ENCODE data around the gene PDCL2. TPM values are rescaled to one million over a fixed set of nuclear protein-coding genes. Genes with fewer than 3 reads are reported as not detected.

PDCL2 gene
- total RNA-seq, 4 donors from 2014 or later, result not detected

GRCh38 chr4:55615008-55615407 is 23.0 kb upstream of the PDCL2 start:
- 82 to 95% methylated on average over 3 of the region's 3 CpGs for WGBS, 2 donors
- intact Hi-C loops (cut with DNase I; ENCODE audit: low total_unique reads), result no loop called here
- no peak for DNase-seq (ENCODE audit: low spot score in 2 of 2)
- TF ChIP-seq CTCF (IDR thresholded peaks at IDR 0.05) (no peak), POLR2A (IDR thresholded peaks at IDR 0.05) (no peak)
- H3K4me3 ChIP-seq (ENCODE audit: low read depth, poor library complexity, severe bottlenecking), result no peak overlapping the region

- intact Hi-C loops (cut with DNase I; ENCODE audit: low total_unique reads), result no loop called here
- no peak overlapping the region for H3K4me3 ChIP-seq (ENCODE audit: low read depth, poor library complexity, severe bottlenecking)
- DNase-seq (ENCODE audit: low spot score in 2 of 2), result no peak
- TF ChIP-seq CTCF (IDR thresholded peaks at IDR 0.05) (no peak), POLR2A (IDR thresholded peaks at IDR 0.05) (no peak)
- WGBS, 2 donors, result 70 to 92% methylated on average over 3 of the region's 3 CpGs
These were observed 21.6 kb upstream of the PDCL2 start for GRCh38 chr4:55613621-55614020.

- TF ChIP-seq CTCF (IDR thresholded peaks at IDR 0.05), result no peak
- TF ChIP-seq POLR2A (IDR thresholded peaks at IDR 0.05), result no peak
These were observed 20.3 kb upstream of the PDCL2 start for GRCh38 chr4:55612341-55612740.

GRCh38 chr4:55611358-55612059 is 19.5 kb upstream of the PDCL2 start:
- intact Hi-C loops (cut with DNase I; ENCODE audit: low total_unique reads), result no loop called here
- no peak for DNase-seq (ENCODE audit: low spot score in 2 of 2)

More at GRCh38 chr4:55612341-55612740, 20.3 kb upstream of the PDCL2 start:
- DNase-seq (ENCODE audit: low spot score in 2 of 2), result no peak
- 72 to 81% methylated on average over 3 of the region's 3 CpGs for WGBS, 2 donors
- intact Hi-C loops (cut with DNase I; ENCODE audit: low total_unique reads), result no loop called here
- H3K4me3 ChIP-seq (ENCODE audit: low read depth, poor library complexity, severe bottlenecking), result no peak overlapping the region

GRCh38 chr4:55610381-55610780 is 18.3 kb upstream of the PDCL2 start:
- no peak overlapping the region for H3K4me3 ChIP-seq (ENCODE audit: low read depth, poor library complexity, severe bottlenecking)
- no peak for TF ChIP-seq CTCF (IDR thresholded peaks at IDR 0.05)
- intact Hi-C loops (cut with DNase I; ENCODE audit: low total_unique reads), result no loop called here
- WGBS, 2 donors, result 69 to 75% methylated on average over 2 of the region's 2 CpGs
- DNase-seq (ENCODE audit: low spot score in 2 of 2), result no peak

More at GRCh38 chr4:55611358-55612059, 19.5 kb upstream of the PDCL2 start:
- no peak for TF ChIP-seq CTCF (IDR thresholded peaks at IDR 0.05)
- TF ChIP-seq POLR2A (IDR thresholded peaks at IDR 0.05), result no peak
- no peak overlapping the region for H3K4me3 ChIP-seq (ENCODE audit: low read depth, poor library complexity, severe bottlenecking)
- 84 to 88% methylated on average over 3 of the region's 3 CpGs for WGBS, 2 donors

GRCh38 chr4:55609393-55609866 is 17.4 kb upstream of the PDCL2 start:
- H3K4me3 ChIP-seq (ENCODE audit: low read depth, poor library complexity, severe bottlenecking), result no peak overlapping the region
- no peak for TF ChIP-seq CTCF (IDR thresholded peaks at IDR 0.05)
- TF ChIP-seq POLR2A (IDR thresholded peaks at IDR 0.05), result no peak
- 24 to 27% methylated on average over 6 of the region's 6 CpGs for WGBS, 2 donors
- intact Hi-C loops (cut with DNase I; ENCODE audit: low total_unique reads), result no loop called here
- peak in 1 of 2 donors; percentile 39 for DNase-seq (ENCODE audit: low spot score in 2 of 2)
